ENCODE results near the gene XYLT1.

XYLT1 gene

DNA sequence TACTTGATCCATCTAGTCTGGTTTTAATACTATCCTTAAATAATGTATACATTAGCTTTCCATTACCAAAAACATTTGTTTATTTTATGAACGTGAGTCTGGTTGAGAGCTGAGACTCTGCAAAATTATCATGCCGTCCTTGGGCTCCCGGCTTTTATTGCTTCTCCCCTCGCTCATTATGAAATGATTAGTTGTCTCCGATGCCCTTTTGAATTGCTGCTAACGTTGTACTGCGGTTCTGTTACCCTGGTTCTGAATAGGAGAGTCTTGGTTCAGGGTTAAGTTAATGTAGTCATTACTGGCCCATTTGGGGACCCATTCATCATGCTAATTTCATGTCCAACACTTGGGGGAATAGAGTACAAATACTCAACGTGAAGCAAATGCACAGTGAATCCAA is 12.8 kb downstream of the XYLT1 start:
- DNase-seq: no peak

GRCh38 chr16:17457513-17457912 is 13.2 kb downstream of the XYLT1 start:
- no peak for DNase-seq

- DNase-seq: no peak
These were observed 16.5 kb downstream of the XYLT1 start for GRCh38 chr16:17454162-17454730.

DNA sequence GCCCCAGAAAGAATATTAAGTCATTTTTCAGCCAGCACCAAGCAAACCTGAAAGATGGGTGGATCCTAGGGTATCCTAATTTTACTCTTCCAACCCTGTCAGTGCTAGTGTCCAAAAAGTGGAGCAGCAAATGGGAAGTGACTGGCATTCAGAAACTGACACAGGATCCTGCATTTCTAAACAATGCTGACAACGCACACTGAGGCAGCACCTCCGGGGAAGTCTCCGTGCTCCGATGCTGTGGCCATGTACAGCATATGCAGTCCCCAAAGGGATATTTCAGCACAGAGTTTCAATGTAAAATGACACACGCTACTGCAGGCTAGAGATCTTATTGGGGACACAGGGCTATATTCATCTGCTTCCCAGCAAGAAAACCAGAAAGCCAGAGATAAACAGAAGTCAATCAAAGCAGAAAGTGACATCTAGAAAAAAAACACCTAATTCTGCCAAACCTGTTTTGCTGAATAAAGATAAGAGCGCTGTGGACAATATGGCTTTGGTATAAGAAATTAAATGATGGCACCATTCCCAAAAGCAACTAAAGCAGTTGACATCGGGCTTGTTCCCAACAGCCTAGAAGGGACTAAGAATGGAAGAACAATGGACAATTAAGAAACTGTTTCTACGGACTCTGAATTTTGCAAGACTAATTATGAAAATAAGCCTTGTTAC is 17.3 kb downstream of the XYLT1 start:
- no peak for DNase-seq

DNA sequence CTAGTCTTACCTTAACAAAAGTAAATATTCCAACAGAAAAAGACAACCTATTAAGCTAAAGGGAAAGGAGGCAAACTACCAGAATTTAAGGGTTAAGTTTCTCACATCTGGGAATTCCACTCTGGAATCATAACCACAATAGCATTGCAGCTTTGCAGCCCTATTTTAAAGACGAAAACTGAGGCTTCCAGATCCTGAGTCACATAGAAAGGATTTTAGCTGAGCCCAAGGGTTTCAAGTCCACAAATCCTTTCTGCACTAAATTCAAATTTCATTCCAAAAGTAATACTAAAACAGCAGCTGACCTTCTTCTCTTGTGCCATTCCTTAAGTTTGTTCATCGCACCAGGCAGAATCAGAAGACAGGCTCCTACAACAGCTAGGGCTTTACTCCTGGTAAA is 17.8 kb downstream of the XYLT1 start:
- DNase-seq: no peak

GRCh38 chr16:17451843-17452242 is 18.9 kb downstream of the XYLT1 start:
- no peak for DNase-seq

- no peak for DNase-seq
These were observed 20.5 kb downstream of the XYLT1 start for GRCh38 chr16:17450291-17450690.

GRCh38 chr16:17448640-17449638 is 21.8 kb downstream of the XYLT1 start:
- DNase-seq: no peak

GRCh38 chr16:17447101-17447569 is 23.6 kb downstream of the XYLT1 start:
- DNase-seq: no peak

- no peak for DNase-seq
These were observed 24.1 kb downstream of the XYLT1 start for GRCh38 chr16:17446661-17447060.

DNA sequence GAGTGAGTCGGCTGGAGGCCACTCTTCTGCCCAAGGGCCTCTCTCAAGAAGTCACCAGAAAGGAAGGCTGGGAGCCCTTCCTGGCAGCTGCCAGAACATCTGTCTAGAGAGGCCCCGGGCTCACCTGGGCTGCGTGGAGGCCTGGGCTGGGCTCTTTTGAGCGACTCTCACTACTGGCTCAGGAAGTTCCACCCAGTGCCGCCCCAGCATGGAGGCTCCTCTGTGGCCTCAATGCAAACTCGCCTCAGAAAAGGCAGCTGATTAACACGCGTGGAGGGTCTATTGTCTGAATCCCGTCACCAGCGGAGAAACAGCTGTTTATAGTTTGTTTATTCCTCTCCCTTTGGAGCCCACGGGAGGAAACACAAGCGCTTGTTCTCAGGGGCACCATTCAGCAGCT is 25.3 kb downstream of the XYLT1 start:
- DNase-seq: no peak

- no peak for DNase-seq
These were observed 26.1 kb downstream of the XYLT1 start for GRCh38 chr16:17444658-17445057.

GRCh38 chr16:17440131-17440530 is 30.6 kb downstream of the XYLT1 start:
- DNase-seq: no peak

DNA sequence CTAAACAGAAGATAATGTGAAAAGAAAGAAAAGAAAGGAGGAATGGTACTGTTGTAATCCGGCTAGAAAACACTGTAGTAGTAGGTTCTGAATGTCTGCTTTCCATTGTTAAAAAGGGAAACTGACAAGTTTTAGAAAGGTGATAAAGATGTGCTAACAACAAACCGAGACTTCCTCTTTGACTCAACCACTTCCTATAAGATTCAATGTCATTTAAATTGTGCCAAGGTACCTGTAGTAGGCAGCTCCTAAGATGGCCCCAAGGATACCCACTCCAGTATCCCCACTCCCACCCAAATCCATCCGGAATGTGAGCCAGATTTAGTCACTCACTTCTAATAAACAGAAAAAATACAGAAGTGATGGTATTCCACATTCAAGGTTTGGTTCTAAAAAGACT is 31.2 kb downstream of the XYLT1 start:
- DNase-seq: no peak

GRCh38 chr16:17437981-17438380 is 32.8 kb downstream of the XYLT1 start:
- DNase-seq: no peak

DNA sequence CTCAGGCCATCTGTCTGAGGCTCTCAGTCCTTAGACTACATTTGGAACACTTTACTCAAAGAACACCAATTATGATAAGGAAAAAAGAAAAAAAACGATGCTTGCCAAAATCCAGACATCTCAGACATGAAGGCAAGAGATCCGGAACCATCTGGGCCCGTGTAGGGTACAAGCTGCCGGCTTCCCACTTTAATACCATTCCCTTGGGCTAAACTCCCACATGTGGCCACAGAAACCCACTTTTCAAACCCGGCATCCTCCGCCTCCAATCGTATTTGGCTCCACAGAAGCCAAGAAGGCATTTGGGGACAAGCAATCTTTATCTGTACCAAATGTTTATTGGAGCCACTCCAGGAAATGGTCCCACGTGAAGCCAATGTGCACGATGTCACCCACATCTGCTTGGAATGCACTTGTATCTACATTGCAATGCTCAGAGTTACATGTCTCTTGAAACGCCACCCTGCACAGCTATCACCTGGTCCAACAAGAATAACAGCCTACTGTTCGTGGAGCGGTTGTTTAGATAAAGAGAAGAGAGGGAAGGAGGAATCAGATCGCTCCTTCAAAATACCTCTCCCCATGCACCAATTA is 33.5 kb downstream of the XYLT1 start:
- peak; percentile 20 for DNase-seq

- DNase-seq: no peak
These were observed 35.4 kb downstream of the XYLT1 start for GRCh38 chr16:17435318-17435717.

GRCh38 chr16:17433577-17434451 is 36.9 kb downstream of the XYLT1 start:
- DNase-seq: no peak

- no peak for DNase-seq
These were observed 37.7 kb downstream of the XYLT1 start for GRCh38 chr16:17432901-17433576.

- no peak for DNase-seq
These were observed 38.7 kb downstream of the XYLT1 start for GRCh38 chr16:17431968-17432625.

GRCh38 chr16:17431012-17431411 is 39.7 kb downstream of the XYLT1 start:
- DNase-seq: no peak
